HepG2 (cell line): ENCODE results near the gene PCNX1. TPM values are rescaled to one million over a fixed set of nuclear protein-coding genes. Genes with fewer than 3 reads are reported as not detected.

ENCODE experiments used
- ATAC-seq: fragments of 200-7000 bp; cut with Tn5 transposase; 3 replicates; pipeline ENCODE4 v1.9.1; 2020; ENCODE audit warnings: mild to moderate bottlenecking, moderate library complexity
- BruUV-seq: library from RNA; stranded (reverse); fragments of 400-500 nt; replicated peaks from 2 replicates; lab custom pipeline; 2021; lab: Mats Ljungman, UMichigan
- CTCF ChIA-PET: fragments of 300-600 bp; formaldehyde crosslinking; extraction: SDS; loops from one replicate; lab custom pipeline; 2021; ENCODE audit warnings: low total read pairs, inconsistent platforms, low intra/inter-chr PET ratio; lab: Yijun Ruan, JAX
- POLR2A ChIA-PET: fragments of 350-600 bp; sonication (Branson Sonifier 250); formaldehyde crosslinking; loops from one replicate; lab custom pipeline; 2020; ENCODE audit warnings: antibody characterized with exemption, inconsistent platforms; lab: Yijun Ruan, JAX
- DNase-seq: peaks from one replicate; pipeline ENCODE4 v3.0.0-alpha.2; 2015; ENCODE audit warnings: low spot score
- FAIRE-seq: peaks from 3 replicates; lab custom pipeline; 2011; peaks lifted over from hg19 to GRCh38; lab: Jason Lieb, UNC
- H2AFZ ChIP-seq: one replicate; pipeline ENCODE4 v1.6.1; 2011; ENCODE audit warnings: low read length, inconsistent platforms
- H3K27ac ChIP-seq: fragments of 300-600 bp; 3 replicates; pipeline ENCODE4 v1.8.0; 2011; ENCODE audit warnings: mixed run types, mild to moderate bottlenecking, mixed read lengths, low read length, inconsistent platforms; ENCODE audit not compliant: insufficient read depth; ENCODE audit errors: extremely low read length
- H3K27me3 ChIP-seq, 2 experiments: fragments of 200-600 bp in 1 of 2; 2 replicates in 1 of 2; 3 replicates in 1 of 2; pipeline versions ENCODE4 v1.6.0 to v1.8.0; 2011; ENCODE audit warnings: low read length in 2 of 2, mild to moderate bottlenecking in 2 of 2, moderate library complexity in 2 of 2, inconsistent platforms in 1 of 2; ENCODE audit not compliant: insufficient read depth in 2 of 2, control insufficient read depth in 1 of 2
- H3K36me3 ChIP-seq, 2 experiments: fragments of 200-600 bp in 1 of 2; replicated peaks in 1 of 2; 2 replicates in 1 of 2; 3 replicates in 1 of 2; pipeline versions ENCODE4 v1.5.1 to v1.8.0; 2011; ENCODE audit warnings: low read length in 2 of 2, inconsistent platforms in 1 of 2; ENCODE audit not compliant: insufficient read depth in 2 of 2, control insufficient read depth in 1 of 2
- H3K4me1 ChIP-seq: 2 replicates; pipeline ENCODE4 v1.5.1; 2012; ENCODE audit warnings: low read length, inconsistent platforms; ENCODE audit not compliant: insufficient read depth
- H3K4me2 ChIP-seq: 2 replicates; pipeline ENCODE4 v1.6.0; 2011; ENCODE audit warnings: low read depth, low read length, inconsistent platforms
- H3K4me3 ChIP-seq, 3 experiments: fragments of 200-600 bp in 1 of 3; sonication (generic), shearing (Covaris generic) in 1 of 3; replicated peaks in 1 of 3; 2 replicates each; pipeline ENCODE4 v1.5.1; 2011 to 2016; ENCODE audit warnings: low read length in 3 of 3, inconsistent platforms in 2 of 3, low read depth in 2 of 3, mild to moderate bottlenecking in 2 of 3, control low read depth in 1 of 3, mixed read lengths in 1 of 3; ENCODE audit not compliant: insufficient read depth in 1 of 3
- H3K79me2 ChIP-seq: one replicate; pipeline ENCODE4 v1.6.1; 2011; ENCODE audit warnings: low read length, inconsistent platforms; ENCODE audit not compliant: insufficient read depth
- H3K9ac ChIP-seq: 2 replicates; pipeline ENCODE4 v1.6.0; 2011; ENCODE audit warnings: mild to moderate bottlenecking, low read depth, low read length, inconsistent platforms; ENCODE audit not compliant: insufficient read depth
- H3K9me3 ChIP-seq: 2 replicates; pipeline ENCODE4 v1.5.1; 2012; ENCODE audit warnings: mild to moderate bottlenecking, low read length
- H4K20me1 ChIP-seq: 2 replicates; pipeline ENCODE4 v1.6.0; 2011; ENCODE audit warnings: inconsistent platforms, mild to moderate bottlenecking, low read length, moderate library complexity; ENCODE audit not compliant: insufficient read depth
- BRCA1 ChIP-seq: sonication (generic); formaldehyde crosslinking; IDR thresholded peaks from 2 replicates; pipeline ENCODE4 v1.4.0; 2020; ENCODE audit warnings: missing genetic modification reagents
- FOXP4 ChIP-seq: sonication (generic); formaldehyde crosslinking; IDR thresholded peaks from 2 replicates; pipeline ENCODE4 v1.4.0; 2020; ENCODE audit warnings: missing genetic modification reagents
- JUNB ChIP-seq: sonication (generic); formaldehyde crosslinking; IDR thresholded peaks from 2 replicates; pipeline ENCODE4 v1.8.0; 2022; ENCODE audit warnings: missing genetic modification reagents, mild to moderate bottlenecking, borderline replicate concordance
- MIXL1 ChIP-seq: IDR thresholded peaks from 2 replicates; pipeline ENCODE4 v1.6.1; 2016
- NRL ChIP-seq: sonication (generic); formaldehyde crosslinking; IDR thresholded peaks from 2 replicates; pipeline ENCODE4 v1.5.0; 2020; ENCODE audit warnings: missing genetic modification reagents, mild to moderate bottlenecking, moderate library complexity, borderline replicate concordance
- POGK ChIP-seq: sonication (generic); formaldehyde crosslinking; conservative IDR thresholded peaks from 2 replicates; pipeline ENCODE4 v1.8.0; 2022; ENCODE audit warnings: mild to moderate bottlenecking, moderate library complexity, missing genetic modification reagents
- SMAD9 ChIP-seq: sonication (generic); formaldehyde crosslinking; IDR thresholded peaks from 2 replicates; pipeline ENCODE4 v1.5.1; 2020; ENCODE audit warnings: mild to moderate bottlenecking, missing genetic modification reagents
- SP2 ChIP-seq: sonication (generic); formaldehyde crosslinking; IDR thresholded peaks from 2 replicates; pipeline ENCODE4 v1.5.1; 2020; ENCODE audit warnings: mild to moderate bottlenecking, missing genetic modification reagents
- ZBTB44 ChIP-seq: sonication (generic); formaldehyde crosslinking; IDR thresholded peaks from 2 replicates; pipeline ENCODE4 v1.4.0; 2020; ENCODE audit warnings: missing genetic modification reagents
- ZBTB7A ChIP-seq: sonication (generic); formaldehyde crosslinking; IDR thresholded peaks from 2 replicates; pipeline ENCODE4 v1.8.0; 2022; ENCODE audit warnings: mild to moderate bottlenecking, missing genetic modification reagents
- ZNF33B ChIP-seq: sonication (generic); formaldehyde crosslinking; IDR thresholded peaks from 2 replicates; pipeline ENCODE4 v1.5.1; 2020; ENCODE audit warnings: mild to moderate bottlenecking, missing genetic modification reagents
- ZNF350 ChIP-seq: sonication (generic); formaldehyde crosslinking; IDR thresholded peaks from 2 replicates; pipeline ENCODE4 v1.4.0; 2020; ENCODE audit warnings: mild to moderate bottlenecking, low read depth, missing genetic modification reagents, borderline replicate concordance
- ZNF354B ChIP-seq: sonication (generic); formaldehyde crosslinking; IDR thresholded peaks from 2 replicates; pipeline ENCODE4 v1.8.0; 2022; ENCODE audit warnings: mild to moderate bottlenecking, missing genetic modification reagents
- ZNF431 ChIP-seq: sonication (generic); formaldehyde crosslinking; IDR thresholded peaks from 2 replicates; pipeline ENCODE4 v1.9.0; 2022; ENCODE audit warnings: missing genetic modification reagents, low read depth, mild to moderate bottlenecking, borderline replicate concordance
- ZNF432 ChIP-seq: sonication (generic); formaldehyde crosslinking; IDR thresholded peaks from 2 replicates; pipeline ENCODE4 v1.5.0; 2020; ENCODE audit warnings: missing genetic modification reagents, mild to moderate bottlenecking, borderline replicate concordance
- ZNF737 ChIP-seq: sonication (generic); formaldehyde crosslinking; IDR thresholded peaks from 2 replicates; pipeline ENCODE4 v1.5.0; 2020; ENCODE audit warnings: missing genetic modification reagents, mild to moderate bottlenecking, borderline replicate concordance
- WGBS: methylation state at CpG from one replicate; pipeline ENCODE4 v1.1.6; 2017; ENCODE audit warnings: low lambda C conversion rate; 5-methylcytosine and 5-hydroxymethylcytosine counted together
- in situ Hi-C: cut with HindIII; loops from 2 replicates; pipeline ENCODE4 v1.10.0; 2017; ENCODE audit warnings: low pct_unique_long_range_greater_than_20kb; ENCODE audit not compliant: extremely low pct_ligation_motif_present
- intact Hi-C: fragments of 100-400 bp; cut with micrococcal nuclease; formaldehyde crosslinking; loops from one replicate; pipeline ENCODE4 v1.10.0; 2022; ENCODE audit not compliant: unreplicated experiment
- polyA plus RNA-seq, 8 experiments: library from polyadenylated mRNA; depleted of rRNA in 3 of 8; stranded (reverse) in 7 of 8; unstranded in 1 of 8; fragments of >200 nt; fragmentation: Illumina TruSeq in 4 of 8; extraction: Trizol in 4 of 8; gene quantifications; 2 replicates each; pipeline versions ENCODE4 v1.2.1 to v1.2.3, GENCODE V29; 2011 to 2016; ENCODE audit warnings: low read depth in 4 of 8, missing spikeins in 1 of 8, mixed read lengths in 1 of 8; ENCODE audit not compliant: insufficient read depth in 1 of 8
- total RNA-seq, 5 experiments: library from RNA; depleted of rRNA; stranded (reverse); fragments of >200 nt; fragmentation: Illumina TruSeq; extraction: Trizol; gene quantifications; 2 replicates each; pipeline ENCODE4 v1.2.3, GENCODE V29; 2016; ENCODE audit warnings: low read depth in 1 of 5

Gene PCNX1
- total and polyA plus RNA-seq, 2 of the 13 experiments (the other 11 are each of a cell fraction or from before 2014, with no cell fraction given), result 24.9 to 30.3 TPM

GRCh38 chr14:70887737-70888499, 19.3 kb upstream of the PCNX1 start:
- DNase-seq (no peak), FAIRE-seq (no peak), ATAC-seq (no peak; the same call in 2 of the 3 replicates)
- Histone ChIP-seq H4K20me1 (no peaks in the 10 kb centered on the region), H3K9me3 (no peaks in the 10 kb centered on the region), H3K79me2 (no peaks in the 10 kb centered on the region), H3K27ac (no peak overlapping the region), H3K27me3 (peaks cover 0 to 17% of the 10 kb centered on the region in 2 experiments; a peak in 3 of 5 replicates), H2AFZ (no peak overlapping the region), H3K4me3 (no peak overlapping the region), H3K4me1 (no peaks in the 10 kb centered on the region), H3K9ac (no peak overlapping the region), H3K4me2 (no peak overlapping the region), H3K36me3 (no peaks in the 10 kb centered on the region)
- intact Hi-C loops, result no loop called here
- 0% methylated on average over 3 of the region's 3 CpGs for WGBS
- no TSS peak for BruUV-seq
- POLR2A ChIA-PET, result no interaction called here
- CTCF ChIA-PET, result no interaction called here
- in situ Hi-C loops, result no loop called here
- no peak for TF ChIP-seq BRCA1
- TF ChIP-seq ZNF737 (CRISPR knock-in tag), result no peak
- TF ChIP-seq ZNF431 (CRISPR knock-in tag), result no peak
- TF ChIP-seq NRL (CRISPR knock-in tag), result no peak
- TF ChIP-seq ZNF33B (CRISPR knock-in tag), result no peak
- no peak for TF ChIP-seq SMAD9 (CRISPR knock-in tag)
- TF ChIP-seq FOXP4 (CRISPR knock-in tag), result no peak
- TF ChIP-seq SP2, result no peak
- TF ChIP-seq JUNB, result no peak
- TF ChIP-seq POGK, result no peak
- no peak for TF ChIP-seq ZNF432 (CRISPR knock-in tag)
- TF ChIP-seq MIXL1 (CRISPR knock-in tag), result no peak
- no peak for TF ChIP-seq ZNF350
- no peak for TF ChIP-seq ZBTB44
- TF ChIP-seq ZNF354B (CRISPR knock-in tag), result no peak
- TF ChIP-seq ZBTB7A (CRISPR knock-in tag), result no peak
